ENCODE results near the gene MAMDC4.

DNA sequence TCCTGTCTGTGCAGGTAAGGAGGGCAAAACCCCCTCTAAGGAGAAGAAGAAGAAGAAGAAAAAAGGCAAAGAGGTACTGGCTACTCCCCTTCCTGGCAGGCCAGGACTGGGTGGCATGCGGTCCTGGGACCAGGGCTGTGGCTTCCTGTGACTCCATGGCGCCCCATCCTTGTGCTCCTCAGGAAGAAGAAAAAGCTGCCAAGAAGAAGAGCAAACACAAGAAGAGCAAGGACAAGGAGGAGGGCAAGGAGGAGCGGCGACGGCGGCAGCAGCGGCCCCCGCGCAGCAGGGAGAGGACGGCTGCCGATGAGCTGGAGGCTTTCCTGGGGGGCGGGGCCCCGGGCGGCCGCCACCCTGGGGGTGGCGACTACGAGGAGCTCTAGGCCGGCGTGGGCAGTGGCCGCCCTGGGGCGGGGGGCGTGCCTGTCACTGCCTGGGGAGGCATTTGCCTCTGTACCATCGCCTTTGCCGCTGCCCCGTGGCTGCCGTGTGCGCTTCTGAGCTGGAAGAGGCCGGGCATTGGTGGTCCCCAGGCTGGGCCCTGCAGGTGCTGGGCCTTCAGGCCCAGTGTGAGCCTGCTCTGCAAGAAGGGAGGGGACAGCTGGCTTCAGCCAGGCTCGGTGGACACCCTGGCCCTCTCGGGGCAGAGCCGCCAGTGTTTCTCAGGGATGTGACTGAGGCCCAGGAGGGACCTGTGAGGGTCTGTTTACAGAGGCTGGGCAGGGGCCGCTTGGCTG, 11.8 kb upstream of the MAMDC4 start:
- TF ChIP-seq, protein P1, sequence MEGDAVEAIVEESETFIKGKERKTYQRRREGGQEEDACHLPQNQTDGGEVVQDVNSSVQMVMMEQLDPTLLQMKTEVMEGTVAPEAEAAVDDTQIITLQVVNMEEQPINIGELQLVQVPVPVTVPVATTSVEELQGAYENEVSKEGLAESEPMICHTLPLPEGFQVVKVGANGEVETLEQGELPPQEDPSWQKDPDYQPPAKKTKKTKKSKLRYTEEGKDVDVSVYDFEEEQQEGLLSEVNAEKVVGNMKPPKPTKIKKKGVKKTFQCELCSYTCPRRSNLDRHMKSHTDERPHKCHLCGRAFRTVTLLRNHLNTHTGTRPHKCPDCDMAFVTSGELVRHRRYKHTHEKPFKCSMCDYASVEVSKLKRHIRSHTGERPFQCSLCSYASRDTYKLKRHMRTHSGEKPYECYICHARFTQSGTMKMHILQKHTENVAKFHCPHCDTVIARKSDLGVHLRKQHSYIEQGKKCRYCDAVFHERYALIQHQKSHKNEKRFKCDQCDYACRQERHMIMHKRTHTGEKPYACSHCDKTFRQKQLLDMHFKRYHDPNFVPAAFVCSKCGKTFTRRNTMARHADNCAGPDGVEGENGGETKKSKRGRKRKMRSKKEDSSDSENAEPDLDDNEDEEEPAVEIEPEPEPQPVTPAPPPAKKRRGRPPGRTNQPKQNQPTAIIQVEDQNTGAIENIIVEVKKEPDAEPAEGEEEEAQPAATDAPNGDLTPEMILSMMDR (IDR thresholded peaks at IDR 0.05; ENCODE audit: borderline replicate concordance, extremely low read depth, low read length, poor library complexity, severe bottlenecking): no peak
- no peak for TF ChIP-seq EZH2 (IDR thresholded peaks at IDR 0.05; ENCODE audit: borderline replicate concordance, low read depth, low read length, severe bottlenecking)

All from DND-41 (cell line).